ENCODE data around the gene BCAP29. TPM values are rescaled to one million over a fixed set of nuclear protein-coding genes. Genes with fewer than 3 reads are reported as not detected.

The BCAP29 gene
- total and polyA plus RNA-seq, 9 of the 15 experiments (the other 6 are each of a cell fraction or from before 2014, with no cell fraction given): 63.4 to 137 (median 79.7) TPM

- TF ChIP-seq ETV6 (IDR thresholded peaks at IDR 0.05; ENCODE audit: borderline replicate concordance in 1 of 2, low read depth in 2 of 2, low read length in 1 of 2) (no peak), ETV6 (CRISPR knock-in tag; IDR thresholded peaks at IDR 0.05; ENCODE audit: borderline replicate concordance) (no peak), SP2 (IDR thresholded peaks at IDR 0.05; ENCODE audit: extremely low read depth, low read depth, low read length, poor library complexity, severe bottlenecking) (no peak), TOE1 (IDR thresholded peaks at IDR 0.05; ENCODE audit: borderline replicate concordance) (peak; percentile 82; the same call in 1 of the 2 replicates), TOE1 (CRISPR knock-in tag; IDR thresholded peaks at IDR 0.05; ENCODE audit: borderline replicate concordance, low read depth) (no peak), GTF2E2 (tag; IDR thresholded peaks at IDR 0.05) (0 out of 2 replicates have a peak, but pooled peaks have one; percentile 11), MYNN (IDR thresholded peaks at IDR 0.05) (no peak), MYNN (CRISPR knock-in tag; IDR thresholded peaks at IDR 0.05) (no peak), TCF7L2 (IDR thresholded peaks at IDR 0.05; ENCODE audit: low read depth, low read length) (no peak), ZZZ3 (IDR thresholded peaks at IDR 0.05) (0 out of 2 replicates have a peak, but pooled peaks have one; percentile 21), NR2C2 (CRISPR knock-in tag; IDR thresholded peaks at IDR 0.05) (no peak), NR2C2 (tag; IDR thresholded peaks at IDR 0.05) (peak; percentile 92), OTX1 (CRISPR knock-in tag; IDR thresholded peaks at IDR 0.05) (no peak), ADNP (tag; IDR thresholded peaks at IDR 0.05) (no peak), ZSCAN32 (CRISPR knock-in tag; IDR thresholded peaks at IDR 0.05) (no peak), SMARCC2 (IDR thresholded peaks at IDR 0.05; ENCODE audit: low read depth) (no peak), PTBP1 (IDR thresholded peaks at IDR 0.05; ENCODE audit: low read depth, low read length) (no peak)
- TF ChIP-seq, protein P1, sequence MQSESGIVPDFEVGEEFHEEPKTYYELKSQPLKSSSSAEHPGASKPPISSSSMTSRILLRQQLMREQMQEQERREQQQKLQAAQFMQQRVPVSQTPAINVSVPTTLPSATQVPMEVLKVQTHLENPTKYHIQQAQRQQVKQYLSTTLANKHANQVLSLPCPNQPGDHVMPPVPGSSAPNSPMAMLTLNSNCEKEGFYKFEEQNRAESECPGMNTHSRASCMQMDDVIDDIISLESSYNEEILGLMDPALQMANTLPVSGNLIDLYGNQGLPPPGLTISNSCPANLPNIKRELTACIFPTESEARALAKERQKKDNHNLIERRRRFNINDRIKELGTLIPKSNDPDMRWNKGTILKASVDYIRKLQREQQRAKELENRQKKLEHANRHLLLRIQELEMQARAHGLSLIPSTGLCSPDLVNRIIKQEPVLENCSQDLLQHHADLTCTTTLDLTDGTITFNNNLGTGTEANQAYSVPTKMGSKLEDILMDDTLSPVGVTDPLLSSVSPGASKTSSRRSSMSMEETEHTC (IDR thresholded peaks at IDR 0.05): no peak
- TF ChIP-seq, protein P2, sequence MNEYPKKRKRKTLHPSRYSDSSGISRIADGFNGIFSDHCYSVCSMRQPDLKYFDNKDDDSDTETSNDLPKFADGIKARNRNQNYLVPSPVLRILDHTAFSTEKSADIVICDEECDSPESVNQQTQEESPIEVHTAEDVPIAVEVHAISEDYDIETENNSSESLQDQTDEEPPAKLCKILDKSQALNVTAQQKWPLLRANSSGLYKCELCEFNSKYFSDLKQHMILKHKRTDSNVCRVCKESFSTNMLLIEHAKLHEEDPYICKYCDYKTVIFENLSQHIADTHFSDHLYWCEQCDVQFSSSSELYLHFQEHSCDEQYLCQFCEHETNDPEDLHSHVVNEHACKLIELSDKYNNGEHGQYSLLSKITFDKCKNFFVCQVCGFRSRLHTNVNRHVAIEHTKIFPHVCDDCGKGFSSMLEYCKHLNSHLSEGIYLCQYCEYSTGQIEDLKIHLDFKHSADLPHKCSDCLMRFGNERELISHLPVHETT (CRISPR knock-in tag; conservative IDR thresholded peaks at IDR 0.05 in 1 of 2, IDR thresholded peaks at IDR 0.05 in 1 of 2): no peak
Observed at GRCh38 chr7:107564553-107565298, 15.3 kb upstream of the BCAP29 start (continued).
